Naive thymus-derived CD4-positive, alpha-beta T cell (primary cell): ENCODE results near the gene CAMSAP1. TPM values are rescaled to one million over a fixed set of nuclear protein-coding genes. Genes with fewer than 3 reads are reported as not detected.

Experiments used
- ATAC-seq: fragments of 150-1000 bp; cut with Tn5 transposase; 2 replicates; pipeline ENCODE4 v1.10.0; 2021; ENCODE audit warnings: mild to moderate bottlenecking, moderate library complexity
- CTCF ChIA-PET: fragments of 350-600 bp; sonication (Branson Sonifier 250); formaldehyde crosslinking; loops from one replicate; lab custom pipeline; 2021; ENCODE audit warnings: antibody characterized with exemption; lab: Charles Lee
- POLR2A ChIA-PET: fragments of 350-600 bp; sonication (Branson Sonifier 250); formaldehyde crosslinking; loops from one replicate; lab custom pipeline; 2021; ENCODE audit warnings: antibody characterized with exemption, inconsistent platforms; lab: Charles Lee
- DNase-seq, 9 donors: peaks; one replicate each; pipeline versions ENCODE4 v3.0.0 to v3.0.0-alpha.2; 2020 to 2022; ENCODE audit warnings: mixed read lengths in 1 of 9
- H3K27ac ChIP-seq: one replicate; pipeline ENCODE4 v1.7.0; 2013; ENCODE audit warnings: mild to moderate bottlenecking, low read depth, low read length, moderate library complexity
- H3K27me3 ChIP-seq, 2 donors: one replicate each; pipeline ENCODE4 v1.7.0; 2013; ENCODE audit warnings: low read length in 2 of 2, mild to moderate bottlenecking in 2 of 2, moderate library complexity in 2 of 2; ENCODE audit not compliant: control insufficient read depth in 2 of 2, insufficient read depth in 2 of 2
- H3K36me3 ChIP-seq, 3 experiments: 1 replicate in 2 of 3; 2 replicates in 1 of 3; pipeline ENCODE4 v1.7.0; 2013; ENCODE audit warnings: low read length in 3 of 3, mild to moderate bottlenecking in 3 of 3, moderate library complexity in 1 of 3; ENCODE audit not compliant: insufficient read depth in 3 of 3, control insufficient read depth in 2 of 3
- H3K4me1 ChIP-seq, 2 donors: one replicate each; pipeline ENCODE4 v1.7.0; 2013; ENCODE audit warnings: low read length in 2 of 2, mild to moderate bottlenecking in 2 of 2, moderate library complexity in 1 of 2; ENCODE audit not compliant: control insufficient read depth in 2 of 2, insufficient read depth in 2 of 2
- H3K4me3 ChIP-seq: 2 replicates; pipeline ENCODE4 v1.7.0; 2013; ENCODE audit warnings: mild to moderate bottlenecking, low read length
- H3K9me3 ChIP-seq, 3 experiments: 1 replicate in 2 of 3; 2 replicates in 1 of 3; pipeline ENCODE4 v1.7.0; 2013; ENCODE audit warnings: low read length in 3 of 3; ENCODE audit not compliant: control insufficient read depth in 2 of 3
- H3K27ac Mint-ChIP-seq, 9 donors: one replicate each; pipeline ENCODE4 v1.8.0; 2020 to 2022; ENCODE audit warnings: mixed read lengths in 9 of 9, mild to moderate bottlenecking in 8 of 9, moderate library complexity in 5 of 9, inconsistent platforms in 2 of 9
- H3K27me3 Mint-ChIP-seq, 5 donors: one replicate each; pipeline ENCODE4 v1.8.0; 2021 to 2022; ENCODE audit warnings: mixed read lengths in 5 of 5, mild to moderate bottlenecking in 1 of 5
- H3K36me3 Mint-ChIP-seq, 5 donors: one replicate each; pipeline ENCODE4 v1.8.0; 2020 to 2022; ENCODE audit warnings: mixed read lengths in 5 of 5, mild to moderate bottlenecking in 3 of 5, inconsistent platforms in 1 of 5
- H3K4me1 Mint-ChIP-seq, 7 donors: one replicate each; pipeline ENCODE4 v1.8.0; 2020 to 2022; ENCODE audit warnings: mixed read lengths in 7 of 7, mild to moderate bottlenecking in 3 of 7, inconsistent platforms in 1 of 7
- H3K4me3 Mint-ChIP-seq, 10 donors: one replicate each; pipeline ENCODE4 v1.8.0; 2020 to 2022; ENCODE audit warnings: mild to moderate bottlenecking in 10 of 10, mixed read lengths in 10 of 10, moderate library complexity in 6 of 10, inconsistent platforms in 2 of 10
- H3K9me3 Mint-ChIP-seq, 11 donors: one replicate each; pipeline ENCODE4 v1.8.0; 2020 to 2022; ENCODE audit warnings: mixed read lengths in 11 of 11, mild to moderate bottlenecking in 4 of 11, inconsistent platforms in 1 of 11, moderate library complexity in 1 of 11
- intact Hi-C, 2 donors: fragments of 100-400 bp; cut with micrococcal nuclease; formaldehyde crosslinking; loops; one replicate each; pipeline ENCODE4 v1.15.1; 2023
- polyA plus RNA-seq, 2 donors: library from polyadenylated mRNA; unstranded; fragments of 300-500 nt; fragmentation: Illumina TruSeq; gene quantifications; one replicate each; pipeline ENCODE4 v1.2.3, GENCODE V29; 2021
- total RNA-seq, 6 experiments: library from RNA in 5 of 6; stranded (reverse) in 5 of 6; gene quantifications; 1 replicate in 5 of 6; 2 replicates in 1 of 6; pipeline ENCODE4 v1.2.3 and lab custom pipeline; 2021 to 2026

The CAMSAP1 gene
- total and polyA plus RNA-seq, 7 experiments from 2014 or later: 0.65 to 34.3 (median 21.5) TPM

DNA sequence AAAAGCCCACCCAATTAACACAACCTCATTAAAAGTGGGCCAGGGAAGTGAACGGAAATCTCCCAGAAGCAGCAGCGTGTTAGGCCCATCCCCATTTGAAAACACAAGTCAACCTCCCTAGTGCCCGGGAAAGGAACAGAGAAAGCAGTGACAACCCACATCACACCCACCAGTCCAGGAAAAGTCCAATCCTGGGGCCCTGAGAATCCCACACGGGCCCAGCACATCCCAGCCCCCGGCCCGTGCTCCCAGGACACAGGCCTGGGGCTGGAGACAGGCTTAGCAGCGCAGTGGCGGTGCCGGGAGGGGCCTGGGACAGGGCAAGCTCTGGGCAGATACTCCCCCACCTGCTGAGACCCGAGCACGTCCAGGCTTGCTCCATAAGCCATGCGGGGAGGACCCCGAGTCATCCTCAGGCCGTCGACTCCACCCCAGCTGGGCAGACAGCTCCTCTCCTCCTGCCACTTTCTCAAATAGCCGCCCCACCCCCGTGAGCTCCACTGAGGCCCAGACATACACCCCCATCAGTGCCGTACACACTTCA is 104.4 kb downstream of the CAMSAP1 start:
- no peak for ATAC-seq
- Histone ChIP-seq H3K4me3 (no peak overlapping the region), H3K4me1 (peaks cover 0 to 3% of the 10 kb centered on the region in 2 donors), H3K9me3 (no peaks in the 10 kb centered on the region), H3K27ac (no peak overlapping the region), H3K36me3 (no peaks in the 10 kb centered on the region), H3K27me3 (no peaks in the 10 kb centered on the region)
- no peak overlapping the region for H3K4me3 Mint-ChIP-seq
- DNase-seq: no peak
- CTCF ChIA-PET: interaction anchor here (1.2 kb wide), 1 partner anchor 8 kb away, joined by 3 read pairs; no protein-coding TSS in a partner anchor
- H3K4me1 Mint-ChIP-seq: peaks cover 0 to 16% (median 4%) of the 10 kb centered on the region in 7 donors
- POLR2A ChIA-PET: no interaction called here
- peaks cover 0 to 3% (median 0%) of the 10 kb centered on the region in 11 donors for H3K9me3 Mint-ChIP-seq
- intact Hi-C loops: no loop called here
- peaks cover 0 to 4% (median 0%) of the 10 kb centered on the region in 5 donors for H3K27me3 Mint-ChIP-seq
- H3K36me3 Mint-ChIP-seq: peaks cover 0 to 12% (median 0%) of the 10 kb centered on the region in 5 donors
- no peak overlapping the region for H3K27ac Mint-ChIP-seq

- H3K4me3 ChIP-seq: no peak overlapping the region
- H3K36me3 Mint-ChIP-seq: peaks cover 0 to 12% (median 0%) of the 10 kb centered on the region in 5 donors
- DNase-seq (no peak), ATAC-seq (no peak)
- H3K27ac Mint-ChIP-seq: peak overlapping the region in 1 of 9 donors; percentile 35
- CTCF ChIA-PET: no interaction called here
- H3K9me3 Mint-ChIP-seq: peaks cover 0 to 3% (median 0%) of the 10 kb centered on the region in 11 donors
- no peak overlapping the region for H3K4me3 Mint-ChIP-seq
- no peaks in the 10 kb centered on the region for H3K36me3 ChIP-seq
- no peaks in the 10 kb centered on the region for H3K9me3 ChIP-seq
- H3K27me3 ChIP-seq: no peaks in the 10 kb centered on the region
- peaks cover 0 to 12% (median 0%) of the 10 kb centered on the region in 5 donors for H3K27me3 Mint-ChIP-seq
- intact Hi-C loops: no loop called here
- H3K4me1 Mint-ChIP-seq: peaks cover 0 to 15% (median 4%) of the 10 kb centered on the region in 7 donors
- POLR2A ChIA-PET: no interaction called here
- peaks cover 0 to 3% of the 10 kb centered on the region in 2 donors for H3K4me1 ChIP-seq
- no peak overlapping the region for H3K27ac ChIP-seq
Measured at GRCh38 chr9:135801070-135801469, 106.3 kb downstream of the CAMSAP1 start.

GRCh38 chr9:135799261-135799660 is 108.1 kb downstream of the CAMSAP1 start:
- H3K36me3 Mint-ChIP-seq: peaks cover 0 to 12% (median 0%) of the 10 kb centered on the region in 5 donors

GRCh38 chr9:135798263-135798585 is 109.1 kb downstream of the CAMSAP1 start:
- no peaks in the 10 kb centered on the region for H3K9me3 ChIP-seq
- H3K36me3 ChIP-seq: no peaks in the 10 kb centered on the region
- H3K27me3 Mint-ChIP-seq: peaks cover 0 to 12% (median 0%) of the 10 kb centered on the region in 5 donors
- no peak overlapping the region for H3K4me3 Mint-ChIP-seq
- peaks cover 0 to 10% (median 0%) of the 10 kb centered on the region in 7 donors for H3K4me1 Mint-ChIP-seq
- POLR2A ChIA-PET: no interaction called here
- intact Hi-C loops: no loop called here
- H3K36me3 Mint-ChIP-seq: peaks cover 0 to 12% (median 0%) of the 10 kb centered on the region in 5 donors
- H3K9me3 Mint-ChIP-seq: peaks cover 0 to 3% (median 0%) of the 10 kb centered on the region in 11 donors
- DNase-seq: no peak
- H3K27me3 ChIP-seq: no peaks in the 10 kb centered on the region
- no peak for ATAC-seq
- H3K27ac Mint-ChIP-seq: no peak overlapping the region
- H3K27ac ChIP-seq: no peak overlapping the region
- no peak overlapping the region for H3K4me3 ChIP-seq
- no peaks in the 10 kb centered on the region for H3K4me1 ChIP-seq
- CTCF ChIA-PET: no interaction called here

More at GRCh38 chr9:135799261-135799660, 108.1 kb downstream of the CAMSAP1 start:
- intact Hi-C loops: no loop called here
- Histone ChIP-seq H3K27me3 (no peaks in the 10 kb centered on the region), H3K27ac (no peak overlapping the region), H3K4me3 (no peak overlapping the region), H3K4me1 (no peaks in the 10 kb centered on the region), H3K36me3 (no peaks in the 10 kb centered on the region), H3K9me3 (no peaks in the 10 kb centered on the region)
- DNase-seq: no peak
- H3K4me3 Mint-ChIP-seq: no peak overlapping the region
- CTCF ChIA-PET: no interaction called here
- no peak for ATAC-seq
- peaks cover 0 to 3% (median 0%) of the 10 kb centered on the region in 11 donors for H3K9me3 Mint-ChIP-seq
- H3K27ac Mint-ChIP-seq: no peak overlapping the region
- H3K27me3 Mint-ChIP-seq: peaks cover 0 to 12% (median 0%) of the 10 kb centered on the region in 5 donors
- POLR2A ChIA-PET: no interaction called here
- H3K4me1 Mint-ChIP-seq: peaks cover 0 to 10% (median 0%) of the 10 kb centered on the region in 7 donors

DNA sequence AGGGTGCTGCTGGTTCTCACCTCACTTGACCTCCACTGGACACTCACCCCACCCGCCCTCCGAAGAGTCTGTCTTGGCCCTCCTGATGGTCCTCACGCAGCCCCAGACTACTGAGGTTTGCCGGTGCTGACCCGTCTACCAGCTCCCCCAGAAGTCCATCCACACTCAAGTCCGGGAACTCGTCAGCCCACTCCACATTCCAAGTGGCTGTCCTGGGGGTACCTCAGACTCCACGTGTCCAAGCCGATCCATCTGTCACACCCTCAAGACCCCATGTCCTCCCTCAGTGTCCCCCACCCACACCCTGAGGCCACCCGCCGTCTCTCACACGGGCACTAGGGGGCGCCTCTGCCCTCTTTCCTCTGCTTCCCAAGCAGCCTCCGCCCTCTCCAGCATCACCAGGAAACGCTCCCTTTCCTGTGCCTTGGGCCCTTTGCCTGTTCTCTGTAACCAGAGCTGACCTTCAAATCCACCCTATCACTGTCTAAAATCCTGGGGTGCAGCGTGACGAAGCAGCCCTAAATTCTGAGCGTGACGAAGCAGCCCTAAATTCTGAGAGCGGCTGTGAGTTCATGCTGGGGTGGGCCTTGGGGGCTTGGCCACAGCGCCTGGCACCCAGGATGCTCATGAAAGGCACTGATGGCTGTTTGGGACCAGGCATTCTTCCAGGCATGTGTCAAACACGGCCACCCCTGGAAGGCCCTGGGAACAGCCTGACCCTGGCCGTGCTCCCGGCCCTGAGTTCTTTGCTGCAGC is 109.7 kb downstream of the CAMSAP1 start:
- ATAC-seq: no peak
- H3K4me1 ChIP-seq: no peaks in the 10 kb centered on the region
- intact Hi-C loops: no loop called here
- Mint-ChIP-seq H3K27ac (peak overlapping the region in 1 of 9 donors; percentile 59), H3K4me3 (no peak overlapping the region), H3K4me1 (peaks cover 0 to 10% (median 0%) of the 10 kb centered on the region in 7 donors), H3K36me3 (peaks cover 0 to 12% (median 0%) of the 10 kb centered on the region in 5 donors), H3K27me3 (peaks cover 0 to 12% (median 0%) of the 10 kb centered on the region in 5 donors), H3K9me3 (peaks cover 0 to 3% (median 0%) of the 10 kb centered on the region in 11 donors)
- CTCF ChIA-PET: no interaction called here
- H3K27me3 ChIP-seq: no peaks in the 10 kb centered on the region
- no peaks in the 10 kb centered on the region for H3K9me3 ChIP-seq
- H3K4me3 ChIP-seq: no peak overlapping the region
- H3K36me3 ChIP-seq: no peaks in the 10 kb centered on the region
- no peak overlapping the region for H3K27ac ChIP-seq
- DNase-seq: peak in 1 of 9 donors; percentile 41
- POLR2A ChIA-PET: no interaction called here

GRCh38 chr9:135796784-135797485 is 110.4 kb downstream of the CAMSAP1 start:
- Mint-ChIP-seq H3K4me1 (peaks cover 0 to 10% (median 0%) of the 10 kb centered on the region in 7 donors), H3K9me3 (peaks cover 0 to 3% (median 0%) of the 10 kb centered on the region in 11 donors), H3K27me3 (peaks cover 0 to 12% (median 0%) of the 10 kb centered on the region in 5 donors), H3K27ac (no peak overlapping the region), H3K36me3 (peaks cover 0 to 12% (median 0%) of the 10 kb centered on the region in 5 donors), H3K4me3 (no peak overlapping the region)
- Histone ChIP-seq H3K4me1 (no peaks in the 10 kb centered on the region), H3K9me3 (no peaks in the 10 kb centered on the region), H3K4me3 (no peak overlapping the region), H3K27ac (no peak overlapping the region), H3K27me3 (no peaks in the 10 kb centered on the region), H3K36me3 (no peaks in the 10 kb centered on the region)
- ATAC-seq (no peak), DNase-seq (no peak)
- CTCF ChIA-PET: no interaction called here
- intact Hi-C loops: no loop called here
- POLR2A ChIA-PET: no interaction called here
